ENCODE data around the gene ICOS.

ICOS gene, protein sequence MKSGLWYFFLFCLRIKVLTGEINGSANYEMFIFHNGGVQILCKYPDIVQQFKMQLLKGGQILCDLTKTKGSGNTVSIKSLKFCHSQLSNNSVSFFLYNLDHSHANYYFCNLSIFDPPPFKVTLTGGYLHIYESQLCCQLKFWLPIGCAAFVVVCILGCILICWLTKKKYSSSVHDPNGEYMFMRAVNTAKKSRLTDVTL

DNA sequence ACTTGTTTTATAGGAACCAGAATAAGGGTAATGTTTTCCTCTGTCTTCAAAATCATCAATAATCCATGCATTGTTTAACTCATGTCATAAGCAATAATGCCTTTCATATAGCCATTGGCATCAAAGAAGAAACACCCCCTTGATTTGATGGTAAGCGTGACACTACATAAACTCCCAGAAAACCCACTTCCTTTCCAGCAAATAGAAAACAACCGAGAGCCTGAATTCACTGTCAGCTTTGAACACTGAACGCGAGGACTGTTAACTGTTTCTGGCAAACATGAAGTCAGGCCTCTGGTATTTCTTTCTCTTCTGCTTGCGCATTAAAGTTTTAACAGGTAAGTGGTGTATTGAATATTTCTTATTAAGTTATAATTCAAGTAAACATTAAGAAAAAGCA is at the start of gene ICOS:
TSS of gene ICOS (plus strand) at position 229 of the 400 bp plus-strand sequence. CDS start at position 281, 52 bp downstream.
- no peak for DNase-seq

DNA sequence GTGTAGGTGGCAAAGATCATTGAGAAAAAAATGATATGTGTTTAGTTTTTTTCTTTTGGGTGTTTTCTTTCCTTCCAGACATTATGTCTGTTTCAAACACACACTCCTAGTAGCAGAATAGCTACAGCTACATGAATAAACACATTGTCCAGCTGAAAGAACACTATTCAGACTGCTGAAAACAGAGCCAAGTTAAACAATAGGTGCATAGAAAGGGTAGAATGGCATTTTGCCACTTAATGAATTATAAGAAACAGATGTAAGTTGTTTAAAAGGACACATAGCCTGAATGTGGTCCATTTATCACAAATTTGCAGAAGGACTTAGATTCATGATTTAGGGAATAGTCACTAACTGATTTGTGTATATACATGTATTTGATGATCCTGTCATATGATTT is 48.9 kb upstream of the ICOS start:
- peak in 1 of 14 donors; percentile 1 for DNase-seq

DNA sequence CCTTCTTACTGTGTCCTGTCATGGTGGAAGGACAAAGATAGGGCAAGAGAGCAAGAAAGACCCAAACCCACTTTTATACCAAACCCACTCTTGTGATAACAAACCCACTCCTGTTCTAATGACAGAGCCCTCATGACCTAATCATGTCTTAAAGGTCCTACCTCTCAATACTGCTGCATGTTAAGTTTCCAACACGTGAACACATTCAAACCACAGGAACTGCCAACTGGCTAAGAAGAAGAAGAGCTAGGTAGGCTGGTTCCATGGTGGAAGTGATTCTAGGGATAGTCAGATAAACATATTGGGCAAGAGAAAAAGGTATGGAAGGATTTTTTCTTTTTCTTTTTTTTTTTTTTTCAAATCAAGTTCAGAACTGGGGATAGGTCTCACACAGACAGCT is 47.0 kb upstream of the ICOS start:
- DNase-seq: no peak

DNA sequence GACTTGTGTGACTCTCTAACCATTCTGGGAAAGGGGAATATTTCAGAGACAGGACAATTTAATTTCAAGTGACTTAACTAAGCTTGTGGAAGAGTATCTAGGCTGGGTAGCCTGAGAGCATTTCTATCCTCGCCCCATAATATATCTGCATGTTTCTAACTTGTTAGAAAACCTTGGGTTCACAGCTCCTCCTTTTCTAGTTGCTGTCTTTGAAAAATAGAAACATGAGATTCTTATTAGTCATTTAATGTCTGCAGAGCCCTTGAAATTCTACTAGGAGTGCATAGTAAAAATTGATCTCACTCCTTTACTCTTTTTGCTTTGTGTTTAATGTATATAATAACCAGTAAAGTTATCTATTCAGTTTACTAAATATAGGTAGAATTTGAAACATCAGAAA is 46.6 kb upstream of the ICOS start:
- no peak for DNase-seq

DNA sequence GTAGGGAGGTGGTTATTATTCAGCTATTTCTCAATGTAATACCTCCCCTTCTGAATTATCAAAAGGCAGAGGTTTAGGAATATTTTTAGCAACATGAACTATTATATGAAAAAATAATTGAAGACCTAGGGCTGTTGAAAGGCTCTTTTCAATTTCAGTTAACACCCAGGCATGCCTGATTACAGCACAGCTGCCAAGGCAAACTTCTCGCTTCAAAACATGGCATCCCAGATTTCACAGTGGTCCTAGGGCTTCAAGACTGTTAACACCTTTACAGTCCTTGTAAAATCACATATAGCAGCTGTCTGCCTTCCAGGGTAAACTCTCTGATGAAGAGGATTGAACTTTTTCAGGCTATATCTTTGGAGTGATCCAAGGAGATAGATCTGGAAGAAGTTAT is 45.8 kb upstream of the ICOS start:
- DNase-seq: no peak

DNA sequence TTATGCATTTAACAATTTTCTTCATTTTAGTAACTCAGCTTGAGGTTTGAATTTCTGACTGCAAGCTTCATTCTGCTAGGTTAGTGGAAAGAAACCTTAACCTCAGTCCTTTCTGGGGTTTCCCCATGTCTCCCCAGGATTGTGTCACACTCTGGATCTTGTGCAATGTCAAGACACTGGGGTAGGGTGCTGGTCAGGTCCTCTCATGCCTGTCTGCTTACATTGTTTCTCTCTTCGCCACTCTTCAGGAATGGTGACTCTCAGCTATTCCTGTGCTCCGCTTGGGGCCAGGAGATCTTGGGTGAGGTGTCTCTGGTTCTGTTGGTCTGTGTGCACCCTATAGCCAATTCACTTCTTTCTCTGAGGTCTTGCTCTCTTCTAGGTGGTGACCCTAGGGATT is 45.1 kb upstream of the ICOS start:
- peak in 1 of 14 donors; percentile 8 for DNase-seq

DNA sequence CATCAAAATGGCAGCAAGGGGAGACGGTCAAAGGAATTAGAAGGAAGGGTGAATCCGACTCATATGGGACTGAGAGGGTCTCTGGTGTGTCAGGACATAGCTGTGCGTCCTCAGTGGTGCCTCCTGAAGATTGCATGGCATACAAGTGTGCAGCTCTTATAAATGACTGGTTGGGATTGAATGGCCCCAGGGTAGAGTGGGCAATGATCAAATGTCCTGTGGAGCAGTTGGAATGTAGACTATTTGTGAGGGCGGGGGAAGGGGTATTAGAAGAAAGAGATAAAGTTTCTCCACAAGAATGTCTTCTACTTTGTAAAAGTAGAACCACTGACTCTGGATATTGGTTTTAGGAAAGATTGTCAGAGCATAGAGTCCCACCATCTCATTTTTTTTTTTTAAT is 44.4 kb upstream of the ICOS start:
- DNase-seq: no peak

DNA sequence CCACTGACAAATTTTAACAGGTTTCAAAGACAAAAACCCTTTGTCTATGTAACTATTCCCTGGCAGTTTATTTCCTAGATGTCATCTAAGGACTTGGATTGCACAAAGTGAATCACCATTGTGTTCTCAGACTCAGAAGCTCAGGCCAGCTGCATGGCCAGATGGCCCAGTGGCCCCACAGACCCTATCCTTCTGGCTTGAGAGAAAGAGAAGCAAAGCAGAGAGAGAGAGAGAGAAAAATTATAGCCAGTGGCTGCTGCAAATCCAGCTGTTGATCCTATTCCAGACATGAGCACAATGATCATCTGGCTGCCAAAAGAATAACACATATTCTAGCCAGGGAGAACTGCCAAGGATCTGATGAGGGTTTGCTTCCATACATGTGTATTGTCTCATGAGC is 43.2 kb upstream of the ICOS start:
- peak in 9 of 14 donors; percentile 6 to 60 (median 29) for DNase-seq

DNA sequence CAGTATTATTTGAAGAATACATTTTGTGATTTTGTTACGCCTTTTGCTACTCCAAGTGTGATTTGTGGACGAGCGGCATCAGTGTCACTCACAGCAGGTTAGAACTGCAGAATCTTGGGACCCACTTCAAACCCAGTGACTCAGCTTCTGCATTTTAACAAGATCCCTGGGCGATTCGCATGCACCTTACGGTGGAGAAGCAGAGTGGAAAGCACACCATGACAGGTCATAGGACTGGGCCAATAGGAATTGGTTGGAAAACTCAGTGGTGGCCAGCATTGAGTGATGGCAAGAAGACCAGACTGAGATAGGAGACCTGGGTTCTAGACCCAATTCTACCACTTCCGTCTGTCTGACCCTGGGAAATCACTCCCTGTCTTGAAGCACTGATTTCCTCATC is 42.7 kb upstream of the ICOS start:
- no peak for DNase-seq

DNA sequence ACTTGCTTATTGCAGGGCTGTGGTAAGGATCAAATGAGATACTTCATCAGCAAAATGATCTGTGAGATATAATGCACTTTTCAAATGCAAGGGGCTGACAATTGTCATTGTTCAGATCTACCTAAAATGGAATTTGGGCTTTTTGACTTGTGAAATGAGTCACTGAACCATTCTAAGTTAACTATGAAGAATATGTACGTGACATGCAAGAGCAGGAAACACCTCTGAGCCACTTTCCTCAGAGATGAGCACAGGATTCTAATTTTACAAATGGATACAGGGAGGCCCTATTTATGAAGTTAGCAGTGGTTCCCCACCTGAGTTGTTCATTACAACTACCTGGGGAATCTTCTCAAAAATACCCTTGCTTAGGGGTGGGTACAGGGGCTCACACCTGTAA is 42.3 kb upstream of the ICOS start:
- no peak for DNase-seq

DNA sequence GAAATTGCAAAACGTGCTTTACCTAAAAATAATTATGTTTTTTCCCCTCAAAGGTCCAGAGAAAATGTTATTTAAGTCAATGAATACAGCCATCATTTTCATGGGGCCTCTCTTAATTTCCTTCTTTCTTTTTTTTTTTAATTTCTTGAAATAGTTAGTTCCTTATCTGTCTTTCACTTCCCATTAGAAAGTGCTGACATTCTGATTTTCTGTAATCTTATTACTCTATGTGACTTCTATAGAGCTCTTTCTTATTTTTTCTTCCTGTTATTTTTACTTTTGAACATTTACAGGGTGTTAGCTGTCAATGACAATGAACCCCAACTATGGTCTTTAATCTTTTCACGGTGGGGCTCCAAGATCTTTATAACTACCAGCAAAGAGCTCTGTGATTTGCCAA is 39.0 kb upstream of the ICOS start:
- no peak for DNase-seq

DNA sequence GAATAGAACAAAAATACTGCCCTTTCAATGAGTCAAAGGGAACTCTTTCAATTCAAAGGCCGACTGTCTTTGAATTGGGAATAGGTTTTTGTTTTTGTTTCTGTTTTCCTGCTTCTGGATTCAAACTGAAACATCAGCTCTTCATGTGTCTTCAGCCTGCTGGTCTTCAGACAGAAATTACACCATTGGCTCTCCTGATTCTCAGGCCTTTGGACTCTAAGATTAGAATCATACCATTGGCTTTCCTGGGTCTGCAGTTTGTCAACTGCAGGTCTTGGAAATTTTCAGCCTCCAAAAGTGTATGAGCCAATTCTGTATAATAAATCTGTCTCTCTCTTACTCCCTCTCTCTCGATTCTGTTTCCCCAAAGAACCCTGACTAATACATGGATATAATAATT is 37.9 kb upstream of the ICOS start:
- DNase-seq: no peak

DNA sequence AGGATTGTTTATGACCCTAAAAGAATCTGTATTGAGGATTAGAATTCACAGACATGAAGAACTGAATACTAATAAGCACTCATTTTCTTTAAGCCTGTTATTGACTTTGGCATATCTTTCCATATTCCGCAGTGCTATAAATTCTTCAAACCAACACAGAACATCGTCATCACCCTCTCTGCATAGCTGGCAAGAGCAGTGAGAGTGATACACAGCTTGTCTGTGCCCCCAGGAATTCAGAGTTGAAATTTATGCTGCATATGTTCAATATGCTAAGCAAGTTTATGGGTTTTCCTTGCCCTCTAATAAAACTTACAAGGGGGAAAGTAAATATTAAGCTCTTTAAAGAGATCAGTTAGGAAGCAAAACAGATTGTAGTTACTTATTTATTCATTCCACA is 36.3 kb upstream of the ICOS start:
- DNase-seq: no peak

DNA sequence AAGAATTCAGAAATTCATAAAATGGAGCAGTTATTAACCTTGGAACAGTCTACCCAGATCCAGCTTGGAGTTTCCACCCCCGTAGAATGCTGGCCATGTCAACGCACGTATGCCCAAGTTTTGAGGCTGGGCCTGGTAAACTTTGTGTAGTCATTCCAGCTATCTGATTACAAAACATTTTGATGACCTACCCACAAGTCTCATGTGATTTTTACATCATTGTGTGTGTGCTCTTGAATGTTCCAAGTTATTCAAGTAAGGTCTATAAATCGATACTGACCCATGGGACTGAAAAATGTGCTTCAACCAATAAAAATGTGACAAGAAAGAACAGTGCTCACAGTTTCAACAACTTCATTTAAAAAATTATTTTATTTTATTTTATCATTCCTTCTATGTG is 32.5 kb upstream of the ICOS start:
- no peak for DNase-seq

DNA sequence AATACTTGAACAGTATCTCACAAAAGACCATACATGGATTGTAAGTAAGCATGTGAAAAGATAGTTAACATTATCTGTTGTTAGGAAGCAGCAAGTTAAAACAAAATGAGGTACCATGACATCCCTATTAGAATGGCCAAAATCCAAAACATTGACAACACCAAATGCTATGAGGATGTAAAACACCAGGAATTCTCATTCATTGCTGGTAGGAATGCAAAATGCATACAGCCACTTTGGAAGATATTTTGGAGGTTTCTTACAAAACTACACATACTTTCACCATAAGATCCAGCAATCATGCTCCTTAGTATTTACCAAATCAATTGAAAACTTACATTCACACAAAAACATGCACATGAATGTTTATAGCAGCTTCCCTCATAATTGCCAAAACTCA is 30.9 kb upstream of the ICOS start:
- no peak for DNase-seq

DNA sequence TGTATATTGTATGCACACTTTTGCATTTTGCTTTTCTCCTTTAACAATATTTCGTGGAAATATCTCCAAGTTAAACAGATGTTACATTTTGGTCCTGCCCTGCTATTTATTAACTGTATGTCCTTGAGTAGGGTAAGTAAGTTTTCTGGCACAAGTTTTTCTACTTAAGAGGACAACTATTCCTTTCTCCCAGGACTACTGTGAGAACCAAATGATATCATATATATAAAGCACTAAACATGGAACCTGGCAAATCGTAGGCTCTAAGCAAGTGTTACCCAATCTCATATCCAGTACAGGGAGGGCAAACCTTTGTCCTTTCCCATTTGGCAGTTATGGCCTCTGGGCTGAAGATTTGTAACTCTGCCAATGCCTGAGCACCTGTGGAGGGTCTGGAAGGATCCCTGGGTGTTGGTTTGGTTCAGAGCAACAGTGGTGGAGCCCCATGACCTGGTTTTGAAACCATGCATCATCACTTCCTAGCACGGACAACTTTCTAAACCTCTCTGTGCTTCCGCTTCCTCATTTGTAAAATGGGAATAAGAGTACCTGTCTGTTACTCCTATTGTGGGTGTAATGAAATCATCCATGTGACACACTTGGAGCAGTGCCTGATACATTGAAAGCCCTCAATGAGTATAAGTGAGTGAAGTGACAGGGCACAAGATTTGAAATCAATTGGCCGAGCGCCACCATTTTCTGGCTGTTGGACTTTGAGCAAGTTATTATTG is 28.3 kb upstream of the ICOS start:
- no peak for DNase-seq

DNA sequence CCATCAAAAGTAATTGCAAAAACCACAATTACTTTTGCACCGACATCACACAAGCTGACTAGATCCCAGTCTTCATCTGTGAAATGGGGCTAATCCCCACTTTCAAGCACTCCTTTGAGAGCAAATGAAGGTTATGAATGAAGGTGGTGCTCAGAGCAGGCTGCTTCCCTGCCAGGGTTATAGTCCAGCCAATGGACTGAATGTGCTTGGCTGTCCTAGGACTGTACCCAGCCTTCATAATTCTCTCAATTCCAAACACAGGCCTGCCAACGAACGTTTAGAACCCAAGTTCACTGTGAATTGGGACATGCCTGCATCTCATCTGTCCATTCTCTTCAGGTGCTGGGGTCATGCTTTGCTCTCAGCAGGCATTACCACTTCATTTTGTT is 27.8 kb upstream of the ICOS start:
- DNase-seq: no peak

DNA sequence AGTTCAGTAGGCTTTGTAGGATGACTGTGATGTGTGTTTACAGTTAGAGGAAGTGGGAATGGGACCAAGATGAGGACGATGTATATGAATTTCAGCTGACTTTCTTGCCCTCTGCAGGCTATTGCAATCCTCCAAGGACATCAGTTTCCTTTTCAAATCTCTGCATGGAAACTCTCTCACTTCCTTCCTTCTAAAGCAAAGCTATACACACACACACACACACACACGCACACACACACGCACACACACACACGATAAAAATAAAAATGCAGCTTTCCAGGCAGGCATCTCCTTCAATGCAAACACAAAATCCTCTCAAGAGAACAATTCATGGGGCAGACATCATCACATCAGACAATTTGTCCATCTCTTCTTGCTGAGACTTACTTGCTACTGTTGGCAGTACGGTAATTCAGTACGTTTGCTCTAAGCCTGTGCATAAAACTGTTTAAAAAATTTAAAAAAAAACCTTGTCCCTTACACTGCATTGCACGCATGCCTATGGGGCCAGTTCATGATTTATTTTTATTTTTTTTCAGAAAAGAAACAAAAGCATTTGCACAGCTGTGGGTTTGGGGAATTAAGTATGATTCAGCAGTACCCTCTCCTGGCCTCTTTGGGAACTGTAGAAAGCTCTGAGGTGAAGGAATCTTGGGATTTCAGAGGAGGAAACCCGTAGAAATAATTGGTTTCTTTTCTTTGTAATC is 27.1 kb upstream of the ICOS start:
- DNase-seq: peak in 6 of 14 donors; percentile 15 to 59 (median 28)

DNA sequence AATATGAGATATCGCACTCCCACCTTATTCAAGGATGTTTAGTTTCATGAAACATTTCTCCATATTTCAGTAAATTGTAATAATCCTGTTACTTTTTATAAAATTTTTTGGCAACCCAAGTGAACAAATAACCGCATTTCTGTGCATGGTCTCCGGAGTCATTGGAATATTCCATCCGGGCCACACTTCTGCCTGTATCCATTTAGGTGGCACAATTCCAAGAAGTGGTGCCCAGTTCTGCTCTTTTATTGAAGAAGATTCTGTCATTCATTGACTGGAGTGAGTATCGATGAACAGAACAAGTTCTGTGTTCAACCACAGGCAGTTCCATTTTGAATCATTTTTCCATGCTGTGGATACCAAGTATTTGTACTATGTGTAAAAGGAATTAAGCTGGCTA is 26.6 kb upstream of the ICOS start:
- no peak for DNase-seq

DNA sequence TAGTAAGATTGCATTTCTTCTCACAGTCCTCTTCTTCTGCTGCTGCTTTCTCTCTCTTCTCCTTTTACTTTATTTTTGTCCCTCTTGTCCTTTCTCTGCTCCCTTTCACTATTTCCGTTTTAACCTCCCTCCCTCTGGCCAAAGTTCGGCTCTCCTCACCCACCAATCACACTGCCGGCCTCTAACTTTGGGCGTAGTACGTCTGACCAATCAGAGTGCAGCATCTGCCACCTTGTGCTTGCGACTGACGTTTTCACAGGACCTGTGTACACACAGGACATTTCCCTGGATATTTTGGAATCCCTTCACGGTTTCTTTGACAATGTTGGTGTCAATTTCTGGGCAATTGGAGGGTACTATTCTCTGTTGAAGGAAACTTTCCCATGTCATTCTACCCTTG is 22.6 kb upstream of the ICOS start:
- no peak for DNase-seq

DNA sequence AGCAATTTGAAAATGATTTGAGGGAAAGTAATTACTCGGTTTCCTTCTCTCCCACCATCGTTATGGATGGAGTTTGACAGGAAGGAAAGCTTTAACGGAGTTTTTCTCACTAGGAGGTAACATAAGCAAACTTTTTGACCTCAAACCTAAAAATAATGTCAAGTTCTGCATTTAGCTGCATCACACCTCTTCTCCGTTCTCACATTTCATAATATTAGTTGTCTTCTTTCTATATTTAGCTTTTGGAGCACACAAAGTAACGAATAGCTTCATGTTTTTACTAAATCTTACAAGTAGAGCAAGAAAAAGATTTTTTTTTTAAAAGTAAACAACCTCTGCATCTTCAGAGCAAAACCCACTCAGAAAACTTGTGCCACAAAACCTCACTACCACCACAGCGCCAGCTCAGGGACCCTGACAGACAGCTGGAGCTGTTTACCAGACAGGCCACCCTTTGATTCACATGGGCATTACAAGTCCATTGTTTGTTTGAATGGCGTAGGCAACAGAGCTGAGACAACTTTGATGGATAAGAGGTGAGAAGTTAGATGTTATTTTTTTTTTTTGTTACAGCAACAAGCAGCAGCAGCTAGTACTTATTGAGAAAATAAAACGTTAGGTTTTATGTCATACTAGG is 21.9 kb upstream of the ICOS start:
- DNase-seq: no peak

DNA sequence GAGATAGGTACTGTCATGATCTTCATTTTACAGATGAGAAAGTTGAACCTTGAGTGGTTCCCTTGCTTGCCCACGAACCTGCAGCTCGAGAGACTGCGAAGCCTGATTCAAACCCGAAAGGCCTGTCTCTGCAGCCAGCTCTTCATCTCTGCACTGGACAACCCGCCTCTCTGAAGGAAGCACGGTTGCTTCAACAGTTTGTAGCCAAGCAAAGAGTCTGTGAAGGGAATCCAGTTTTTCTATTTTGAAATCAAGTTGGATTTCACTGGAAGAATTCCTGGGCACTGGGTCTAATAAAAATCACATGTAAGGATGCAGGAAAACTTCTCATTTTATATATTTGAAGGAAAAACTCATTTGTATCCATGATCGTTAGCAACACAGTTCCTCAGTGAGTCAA is 21.3 kb upstream of the ICOS start:
- no peak for DNase-seq

DNA sequence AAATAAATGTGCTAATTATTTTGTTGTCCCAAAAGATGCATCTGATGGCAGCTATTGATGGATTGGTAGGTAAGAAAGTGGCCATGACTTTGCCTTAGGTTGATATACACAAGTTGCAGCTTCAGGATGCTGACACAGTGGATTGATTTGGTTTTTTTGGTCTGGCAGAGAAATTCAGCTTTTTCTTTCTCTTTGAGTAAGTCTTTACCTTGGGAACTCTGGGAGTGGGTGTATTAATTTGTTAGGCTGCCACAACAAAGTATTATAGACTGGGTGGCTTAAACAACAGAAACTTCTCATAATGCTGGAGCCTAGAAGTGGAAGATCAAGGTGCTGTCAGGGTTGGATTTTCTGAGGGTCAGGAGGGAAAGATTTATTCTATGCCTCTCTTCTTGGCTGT is 19.8 kb upstream of the ICOS start:
- no peak for DNase-seq

DNA sequence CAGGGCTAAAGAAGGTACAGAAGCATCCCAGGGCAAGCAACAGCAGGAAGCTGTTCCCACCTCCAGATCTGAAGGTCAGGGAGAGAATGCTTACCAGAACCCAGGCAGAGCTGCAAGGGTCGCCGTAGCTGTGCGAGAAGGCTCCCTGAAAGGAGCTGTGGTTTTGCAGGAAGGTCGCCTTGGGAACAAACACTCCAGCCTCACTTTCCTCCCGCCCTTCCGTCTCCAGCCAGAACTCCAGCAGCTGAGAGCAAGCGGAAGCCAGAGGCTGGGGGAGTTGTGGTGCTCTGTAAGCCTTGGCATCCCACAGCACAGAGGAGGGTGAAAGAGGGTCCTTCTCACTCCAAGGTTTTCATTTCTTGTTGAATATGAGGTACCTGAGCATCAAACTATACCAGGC is 18.3 kb upstream of the ICOS start:
- DNase-seq: no peak
